ENCODE measurements around the gene ZNF526.

Gene ZNF526

DNA sequence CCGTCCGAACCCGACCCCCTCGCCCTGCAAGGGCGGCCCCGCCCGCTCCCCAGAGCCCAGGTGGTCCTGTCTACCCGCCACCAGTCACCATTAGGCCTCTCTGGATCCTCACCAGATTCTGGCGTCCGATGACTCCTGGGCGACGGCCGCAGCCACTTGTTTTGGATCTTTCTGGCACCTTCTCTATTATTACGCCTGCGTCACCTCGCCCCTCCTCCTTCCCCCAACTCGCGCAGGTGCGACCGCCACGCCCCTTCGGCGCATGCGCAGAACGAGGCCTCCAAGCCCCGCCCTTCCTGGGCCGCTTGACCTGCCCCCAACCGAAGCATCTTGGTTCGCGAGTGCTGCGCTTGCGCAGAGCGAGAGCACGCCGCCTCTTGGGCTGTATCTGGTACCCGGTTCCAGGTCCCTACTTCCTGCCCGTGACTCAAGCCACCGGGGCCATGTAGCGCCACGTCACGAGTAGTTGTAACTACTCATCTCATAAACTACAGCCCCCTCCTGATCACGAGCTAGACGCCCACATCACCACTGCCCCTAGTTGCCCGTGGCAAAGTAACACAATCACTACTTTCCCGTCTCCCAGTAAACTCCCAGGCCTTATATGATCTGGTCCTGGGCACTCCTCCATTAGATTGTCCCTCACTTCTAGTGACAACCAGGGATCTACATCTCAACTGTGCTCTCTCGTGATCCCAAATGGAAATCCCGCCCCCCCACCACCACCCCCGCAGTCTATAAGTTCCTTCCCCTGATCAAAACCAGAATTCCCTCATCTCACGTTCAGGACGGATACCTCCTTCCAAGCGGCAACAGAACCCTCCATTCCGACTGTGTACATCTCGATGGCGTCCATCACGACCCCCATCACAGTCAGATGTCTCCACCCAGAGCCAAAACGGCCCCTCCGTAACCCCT is 2.3 kb upstream of the ZNF526 start, which contains the start of gene DEDD2:
DEDD2 (minus strand) TSS at position 158 of the 918 bp plus-strand sequence. CDS start 670 bp downstream, outside the sequence.
- FAIRE-seq (peak; percentile 90), DNase-seq (ENCODE audit: insufficient read length, low spot score) (peak; percentile 97)

DNA sequence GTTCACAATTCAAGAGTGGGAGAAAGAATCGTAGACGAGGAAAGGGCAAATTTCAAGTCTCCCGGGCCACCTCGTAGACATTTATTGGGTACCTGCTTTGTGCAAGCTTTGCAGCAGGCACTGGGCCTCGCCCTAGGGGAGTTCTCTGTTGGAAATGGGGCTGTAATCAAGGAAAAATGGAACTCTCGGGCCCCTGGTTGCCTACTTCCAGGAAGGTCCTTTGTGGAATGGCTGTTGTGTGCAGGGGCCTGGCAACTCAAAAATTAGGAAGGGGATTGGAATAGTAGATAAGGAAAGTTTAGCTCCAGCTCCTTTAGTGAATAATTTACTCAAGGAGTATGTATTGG is 612 bp downstream of the ZNF526 start:
- DNase-seq (ENCODE audit: insufficient read length, low spot score) (no peak), FAIRE-seq (no peak)

DNA sequence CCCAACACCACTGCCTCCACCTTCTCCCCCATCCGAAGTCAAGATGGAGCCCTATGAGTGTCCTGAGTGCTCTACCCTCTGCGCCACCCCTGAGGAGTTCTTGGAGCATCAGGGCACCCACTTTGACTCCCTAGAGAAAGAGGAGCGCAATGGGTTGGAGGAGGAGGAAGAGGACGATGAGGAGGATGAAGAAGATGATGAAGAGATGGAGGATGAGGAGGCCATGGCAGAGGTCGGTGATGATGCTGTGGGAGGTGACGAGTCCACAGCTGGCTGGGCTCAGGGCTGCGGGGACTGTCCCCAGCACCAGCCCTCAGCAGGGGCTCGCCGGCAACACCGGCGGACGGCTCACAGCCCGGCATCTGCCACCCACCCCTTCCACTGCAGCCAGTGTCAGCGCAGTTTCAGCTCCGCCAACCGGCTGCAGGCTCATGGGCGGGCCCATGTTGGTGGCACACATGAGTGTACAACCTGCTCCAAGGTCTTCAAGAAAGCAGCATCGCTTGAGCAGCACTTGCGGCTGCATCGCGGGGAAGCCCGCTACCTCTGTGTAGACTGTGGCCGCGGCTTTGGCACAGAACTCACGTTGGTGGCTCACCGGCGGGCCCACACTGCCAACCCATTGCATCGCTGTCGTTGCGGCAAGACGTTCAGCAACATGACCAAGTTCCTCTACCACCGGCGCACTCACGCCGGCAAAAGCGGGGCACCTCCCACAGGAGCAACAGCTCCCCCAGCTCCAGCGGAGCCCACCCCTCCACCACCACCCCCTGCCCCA is 5.0 kb downstream of the ZNF526 start:
- no peak for FAIRE-seq
- no peak for DNase-seq (ENCODE audit: insufficient read length, low spot score)

DNA sequence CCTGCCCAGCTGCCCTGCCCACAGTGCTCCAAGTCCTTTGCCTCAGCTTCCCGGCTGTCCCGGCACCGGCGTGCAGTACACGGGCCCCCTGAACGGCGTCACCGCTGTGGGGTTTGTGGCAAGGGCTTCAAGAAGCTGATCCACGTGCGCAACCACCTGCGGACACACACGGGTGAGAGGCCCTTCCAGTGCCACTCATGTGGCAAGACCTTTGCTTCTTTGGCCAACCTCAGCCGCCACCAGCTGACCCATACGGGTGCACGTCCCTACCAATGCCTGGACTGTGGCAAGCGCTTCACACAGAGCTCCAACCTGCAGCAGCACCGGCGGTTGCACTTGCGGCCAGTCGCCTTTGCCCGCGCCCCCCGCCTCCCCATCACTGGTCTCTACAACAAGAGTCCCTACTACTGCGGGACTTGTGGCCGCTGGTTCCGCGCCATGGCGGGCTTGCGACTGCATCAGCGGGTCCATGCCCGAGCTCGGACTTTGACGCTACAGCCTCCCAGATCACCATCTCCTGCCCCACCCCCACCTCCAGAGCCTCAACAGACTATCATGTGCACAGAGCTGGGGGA is 5.7 kb downstream of the ZNF526 start:
- FAIRE-seq = no peak
- DNase-seq (ENCODE audit: insufficient read length, low spot score) = no peak

DNA sequence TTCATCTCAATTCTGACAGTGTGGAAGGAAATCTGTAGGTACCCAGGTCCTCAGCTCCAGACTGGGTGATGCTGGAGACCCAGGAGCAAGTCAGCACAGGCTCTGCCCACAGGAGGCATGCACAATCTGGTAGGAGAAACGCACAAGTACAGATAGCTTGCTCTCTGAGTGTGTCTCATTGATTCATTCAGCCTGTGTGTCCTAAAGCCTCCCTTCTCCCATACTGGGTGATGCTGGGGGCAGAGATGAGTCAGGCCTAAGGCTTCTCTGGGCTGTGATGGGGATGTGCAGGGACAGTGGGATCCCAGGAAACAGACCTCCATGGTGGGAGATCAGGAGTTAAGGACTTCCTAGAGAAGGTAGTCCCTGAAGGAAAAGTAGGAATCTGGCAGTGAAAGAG is 6.8 kb downstream of the ZNF526 start:
- FAIRE-seq (no peak), DNase-seq (ENCODE audit: insufficient read length, low spot score) (no peak)

DNA sequence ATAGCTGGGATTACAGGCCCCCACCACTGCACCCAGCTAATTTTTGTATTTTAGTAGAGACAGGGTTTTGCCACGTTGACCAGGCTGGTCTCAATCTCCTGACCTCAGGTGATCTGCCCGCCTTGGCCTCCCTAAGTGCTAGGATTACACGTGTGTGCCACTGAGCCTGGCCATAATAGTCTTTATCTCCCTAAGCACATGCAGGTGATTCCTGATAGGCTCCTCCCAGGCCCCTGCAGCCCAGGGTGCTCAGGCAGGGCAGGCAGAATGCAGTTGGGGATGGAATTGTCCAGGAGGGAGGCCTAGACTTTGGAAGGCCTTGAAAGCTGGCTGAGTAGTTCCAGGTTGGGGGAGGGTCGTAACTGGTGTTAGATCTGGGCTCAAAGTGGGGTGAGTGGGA is 8.5 kb downstream of the ZNF526 start:
- DNase-seq (ENCODE audit: insufficient read length, low spot score) (no peak), FAIRE-seq (no peak)

DNA sequence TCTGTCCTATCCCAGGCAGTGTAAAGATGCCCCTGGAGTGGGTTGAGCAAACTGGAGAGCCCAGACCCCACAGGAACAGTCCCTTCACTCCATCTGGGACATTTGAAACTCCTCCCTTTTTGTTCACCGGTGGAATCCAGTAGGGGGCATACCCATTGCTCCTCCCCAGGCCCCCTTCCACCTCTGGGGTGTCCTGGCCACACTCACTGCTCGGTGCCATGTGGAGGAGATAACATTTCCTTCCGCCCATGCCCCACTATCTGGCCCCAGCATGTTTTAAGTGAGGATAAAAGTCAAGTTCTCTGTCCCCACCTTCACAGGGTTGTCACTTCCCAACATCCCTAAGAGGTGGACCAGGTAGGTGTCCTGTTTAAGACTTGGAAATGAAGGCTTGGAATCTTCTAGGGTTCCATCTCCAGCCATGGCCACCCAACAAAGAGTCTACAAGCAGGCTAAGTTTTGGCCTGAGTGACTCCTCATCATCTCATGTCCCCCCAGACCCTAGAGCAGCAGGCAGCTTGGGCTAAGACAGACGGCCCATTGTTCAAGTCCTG is 9.3 kb downstream of the ZNF526 start:
- FAIRE-seq (no peak), DNase-seq (ENCODE audit: insufficient read length, low spot score) (no peak)

DNA sequence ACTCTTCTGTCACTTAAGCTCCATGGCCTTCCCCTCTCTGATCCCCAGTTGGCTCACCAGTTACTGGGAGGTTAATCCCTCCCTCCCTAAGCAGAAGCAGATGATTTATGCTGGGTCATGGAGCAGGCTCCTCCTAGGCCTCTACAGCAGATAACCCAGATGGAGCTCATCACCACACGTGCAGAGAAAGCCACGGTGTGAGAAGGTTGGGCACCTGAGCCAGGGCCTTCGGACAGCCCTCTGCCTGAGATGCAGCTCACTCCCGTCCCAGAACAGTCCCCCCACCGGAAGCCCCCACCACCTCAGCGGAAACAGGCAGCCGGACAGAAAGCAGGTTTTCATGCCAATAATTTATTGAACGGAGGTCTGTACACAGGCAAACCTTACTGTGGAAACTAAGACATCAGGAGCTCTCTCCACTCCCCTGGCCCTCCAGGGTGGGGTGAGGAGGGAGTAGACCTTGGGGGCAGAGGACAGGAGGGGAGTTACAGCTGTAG is 9.8 kb downstream of the ZNF526 start:
- no peak for FAIRE-seq
- DNase-seq (ENCODE audit: insufficient read length, low spot score) = no peak

DNA sequence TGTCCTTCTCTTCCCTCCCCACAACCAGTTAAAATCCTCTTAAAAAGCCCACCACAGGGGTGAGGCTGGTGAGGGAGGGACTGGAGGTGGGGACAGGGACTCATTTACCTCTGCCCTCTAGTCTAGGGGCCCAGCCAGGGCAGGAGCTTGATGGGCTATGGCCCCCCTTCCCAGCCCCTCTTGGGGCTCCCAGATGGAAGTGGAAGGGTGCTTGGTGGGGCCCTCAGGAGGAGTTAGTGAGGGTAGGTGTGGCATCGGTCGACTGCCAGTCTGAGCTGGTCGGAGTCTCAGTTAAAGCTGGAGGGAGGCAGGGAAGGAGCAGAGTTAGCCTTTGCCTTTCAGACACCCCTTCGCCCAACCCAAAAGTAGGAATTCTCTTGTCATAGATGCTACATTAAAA is 10.5 kb downstream of the ZNF526 start:
- no peak for FAIRE-seq

DNA sequence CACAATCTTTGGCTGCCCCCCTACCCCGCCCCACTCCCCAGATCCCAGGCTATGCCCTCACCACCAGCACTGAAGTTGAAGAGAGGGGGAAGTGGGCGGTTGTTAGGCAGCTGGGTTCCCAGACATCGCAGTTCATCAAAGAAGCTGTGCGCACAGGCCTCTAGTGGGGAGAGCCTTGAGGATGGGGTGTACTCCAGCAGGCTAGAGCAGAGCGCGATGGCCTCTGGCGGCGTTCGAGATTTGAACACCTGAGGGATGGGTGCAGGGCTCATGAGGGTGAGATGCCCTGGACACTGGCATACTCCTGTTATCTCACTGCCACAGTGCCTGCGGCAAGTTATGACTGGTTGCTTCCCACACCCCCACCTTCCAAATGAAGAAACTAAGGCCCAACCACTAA is 12.3 kb downstream of the ZNF526 start:
- no peak for FAIRE-seq
- DNase-seq (ENCODE audit: insufficient read length, low spot score) = no peak

More for the DNA sequence above, 10.5 kb downstream of the ZNF526 start:
- no peak for DNase-seq (ENCODE audit: insufficient read length, low spot score)

DNA sequence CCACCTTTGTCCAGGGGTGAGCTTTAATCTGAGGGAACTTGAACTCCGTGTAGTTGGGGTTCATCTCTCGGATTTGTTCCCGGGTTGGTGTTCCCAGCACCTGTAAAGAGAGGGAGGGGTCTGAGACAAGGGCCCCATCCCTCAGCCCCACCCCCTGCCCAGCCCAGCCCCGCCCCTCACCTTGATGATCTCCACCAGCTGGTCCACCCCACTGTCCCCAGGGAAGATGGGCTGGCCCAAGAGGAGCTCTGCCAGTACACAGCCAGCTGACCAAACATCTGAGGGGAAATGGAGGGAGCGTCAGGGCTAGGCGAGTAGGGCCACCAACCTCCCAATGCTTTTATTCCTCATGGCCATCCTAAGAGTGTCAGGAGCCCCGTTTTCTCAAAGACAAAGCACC is 13.0 kb downstream of the ZNF526 start:
- FAIRE-seq = no peak

DNA sequence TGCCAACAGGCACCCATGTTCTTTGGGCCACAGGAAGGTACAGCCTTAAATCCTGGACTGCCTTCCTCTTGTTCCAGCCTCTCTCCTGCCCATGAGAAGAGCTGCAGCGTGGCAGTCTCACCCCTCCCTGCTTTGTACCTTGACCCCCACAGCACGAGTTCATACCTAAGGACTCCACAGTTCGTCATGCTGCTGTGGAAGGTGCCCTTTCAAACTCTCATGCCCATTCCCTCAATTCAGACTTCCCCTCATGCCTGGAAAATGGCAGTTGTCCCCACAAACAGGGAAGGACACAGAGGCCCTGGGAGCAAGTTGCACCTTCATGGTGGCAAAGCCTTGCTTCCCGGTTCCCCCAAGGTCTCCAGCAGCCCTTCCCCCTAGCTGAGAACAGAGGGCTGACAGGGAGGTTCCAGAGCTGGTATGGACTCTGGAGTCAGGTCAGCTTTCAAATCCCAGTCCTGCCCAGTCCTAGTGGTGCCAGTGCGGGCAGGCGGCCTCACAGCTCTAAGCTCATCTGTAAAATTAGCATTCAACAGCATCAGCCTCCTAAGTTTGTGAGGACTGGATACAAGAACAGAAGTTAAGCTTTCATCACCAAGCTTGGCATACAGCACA is 13.7 kb downstream of the ZNF526 start:
- FAIRE-seq (no peak), DNase-seq (ENCODE audit: insufficient read length, low spot score) (no peak)

More for the DNA sequence above, 13.0 kb downstream of the ZNF526 start:
- DNase-seq (ENCODE audit: insufficient read length, low spot score) = no peak

DNA sequence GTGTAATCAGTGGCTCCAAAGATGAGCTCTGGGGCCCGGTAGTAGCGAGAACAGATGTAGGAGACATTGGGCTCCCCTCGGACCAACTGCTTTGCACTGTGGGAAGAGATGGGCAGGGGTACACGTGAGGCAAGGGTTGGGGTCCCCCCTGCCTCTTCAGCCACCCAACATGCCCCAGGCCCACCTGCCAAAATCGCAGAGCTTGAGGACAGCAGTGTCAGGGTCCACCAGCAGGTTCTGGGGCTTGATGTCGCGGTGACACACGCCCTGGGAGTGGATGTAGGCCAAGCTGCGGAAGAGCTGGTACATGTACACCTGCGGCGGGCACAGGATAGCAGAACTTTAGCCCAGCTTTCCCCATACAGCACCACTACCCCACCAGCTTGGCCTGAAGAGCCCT is 14.3 kb downstream of the ZNF526 start:
- DNase-seq (ENCODE audit: insufficient read length, low spot score) (no peak), FAIRE-seq (no peak)

DNA sequence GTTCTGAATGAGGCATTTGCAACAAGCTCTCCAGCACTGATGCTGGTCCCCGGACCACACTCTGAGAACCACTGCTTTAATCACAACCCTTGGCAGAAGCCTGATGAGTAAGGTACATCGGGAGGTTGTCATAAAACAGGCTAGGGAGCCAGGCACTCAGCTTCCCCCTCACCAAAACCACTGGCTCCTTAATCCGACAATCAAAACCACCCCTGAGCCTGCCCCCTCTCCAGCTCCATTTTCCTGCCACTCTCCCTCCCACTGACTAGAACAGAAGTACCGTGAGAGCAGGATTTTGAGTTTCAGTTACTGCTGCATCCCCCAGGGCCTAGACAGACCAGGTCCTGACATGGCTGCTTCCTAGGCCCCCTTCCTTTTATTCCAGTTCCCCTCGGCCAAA is 15.1 kb downstream of the ZNF526 start:
- FAIRE-seq (no peak), DNase-seq (ENCODE audit: insufficient read length, low spot score) (no peak)

DNA sequence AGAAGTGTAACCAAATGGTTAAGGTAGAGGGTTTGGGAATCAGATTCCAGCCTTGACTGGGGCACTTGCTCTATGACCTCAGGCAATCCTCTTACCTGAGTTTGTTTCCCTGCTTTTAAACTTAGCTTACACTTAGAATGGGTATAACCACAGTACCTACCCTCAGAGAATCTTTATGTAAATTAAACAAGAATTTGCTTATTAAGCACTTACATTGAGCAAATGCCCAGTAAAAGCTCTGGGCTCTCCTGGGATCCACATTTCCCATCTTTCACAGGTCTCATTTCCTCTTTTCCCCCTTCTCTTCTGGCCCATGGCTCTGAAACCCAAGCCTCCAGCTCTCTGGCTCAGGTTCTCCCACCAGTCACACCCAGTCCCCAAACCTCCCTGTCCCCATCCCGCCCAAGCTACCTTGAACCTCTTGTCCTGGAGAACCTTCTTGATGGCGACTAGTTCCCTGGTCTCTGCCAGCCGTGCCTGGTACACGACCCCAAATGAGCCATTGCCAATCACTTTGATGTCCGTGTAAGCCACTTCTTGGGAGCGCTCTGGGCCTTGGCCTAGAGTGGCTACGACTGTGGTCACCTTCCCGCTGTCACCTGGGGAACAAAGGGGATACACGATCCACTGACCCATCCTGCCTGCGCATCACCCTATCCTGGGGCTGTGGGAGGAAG is 19.6 kb downstream of the ZNF526 start:
- no peak for FAIRE-seq
- no peak for DNase-seq (ENCODE audit: insufficient read length, low spot score)

DNA sequence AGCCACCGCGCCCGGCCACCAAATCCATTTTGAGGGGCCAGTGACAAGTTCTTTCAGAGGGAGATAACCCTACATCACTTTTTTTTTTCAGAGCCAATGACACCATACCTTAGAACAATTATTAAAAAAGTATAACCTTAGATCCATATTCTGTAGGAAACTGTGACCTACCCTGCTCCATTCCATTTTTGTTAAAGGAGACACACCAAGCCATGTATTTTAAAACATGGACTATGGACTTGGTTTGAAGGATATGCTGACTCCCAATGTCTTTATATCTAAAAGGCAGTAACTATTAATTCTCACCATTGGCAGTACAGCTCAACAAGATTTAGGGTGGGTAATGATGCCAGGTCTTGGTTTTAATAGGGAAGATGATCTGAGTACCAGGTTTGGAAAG is 21.2 kb downstream of the ZNF526 start:
- FAIRE-seq (no peak), DNase-seq (ENCODE audit: insufficient read length, low spot score) (no peak)

DNA sequence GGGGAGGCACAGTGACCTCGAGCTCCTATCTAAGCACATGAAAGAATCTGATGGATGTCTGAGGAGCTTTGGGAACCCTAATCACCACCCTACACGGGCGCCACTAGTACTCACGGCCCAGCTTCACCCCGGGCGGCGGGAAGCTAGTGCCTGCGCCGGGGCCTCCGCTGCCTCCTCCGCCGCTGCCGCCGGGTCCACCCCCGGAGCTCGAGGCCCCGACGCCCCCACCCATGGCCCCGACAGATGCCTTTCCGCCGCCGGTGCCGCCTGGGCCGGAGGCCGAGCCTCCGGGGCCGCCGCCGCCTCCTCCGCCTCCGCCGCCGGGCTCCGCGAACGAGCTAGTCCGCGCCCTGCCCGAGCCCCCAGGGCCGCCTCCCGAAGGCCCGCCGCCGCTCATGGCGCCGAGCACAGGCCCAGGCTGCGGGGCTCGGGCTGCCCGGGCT is 22.0 kb downstream of the ZNF526 start:
- DNase-seq (ENCODE audit: insufficient read length, low spot score) = no peak
- FAIRE-seq = no peak

DNA sequence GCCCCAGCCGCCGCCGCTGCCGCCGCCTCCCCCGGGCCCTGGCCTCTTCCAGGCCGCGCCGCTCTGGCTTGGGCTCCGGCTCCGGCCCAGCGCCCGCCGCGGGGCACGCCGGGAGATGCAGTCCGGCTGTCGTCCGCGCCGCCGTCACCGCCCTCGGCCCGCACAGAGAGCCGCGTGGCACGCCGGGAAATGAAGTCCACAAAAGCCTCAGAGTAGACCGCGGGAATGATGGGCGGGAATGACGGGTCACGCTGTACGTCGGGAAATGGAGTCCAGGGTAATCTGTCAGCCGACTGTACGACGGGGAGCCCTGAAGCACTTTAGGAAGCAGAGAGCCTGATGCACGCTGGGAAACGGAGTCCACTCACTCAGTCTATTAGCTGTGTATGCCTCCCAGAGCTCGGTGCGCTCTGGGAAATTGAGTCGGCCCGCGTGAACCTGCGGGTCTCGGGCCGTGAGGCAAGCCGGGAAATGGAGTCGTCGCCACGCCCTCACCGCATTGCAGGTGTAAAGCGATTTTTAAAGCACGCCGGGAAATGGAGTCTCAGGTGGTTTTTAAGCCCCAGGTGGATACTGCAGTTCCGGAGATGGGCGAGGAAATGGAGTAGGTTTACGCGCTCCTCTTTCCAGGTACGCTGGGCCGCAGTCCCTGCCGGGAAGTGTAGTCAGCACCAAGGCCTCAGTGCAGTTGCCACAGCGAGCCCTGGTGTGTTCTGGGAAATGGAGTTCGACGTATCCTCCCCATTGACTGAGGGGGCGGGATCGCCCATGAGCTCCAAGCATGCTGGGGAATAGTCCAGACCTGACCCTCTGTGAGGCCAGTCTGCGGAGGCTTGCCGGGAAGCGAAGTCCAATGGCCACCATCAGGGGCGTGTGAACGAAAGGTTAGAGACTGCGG is 22.6 kb downstream of the ZNF526 start, which contains the start of gene GSK3A:
GSK3A (minus strand) TSS at position 91 of the 898 bp plus-strand sequence. CDS start 137 bp downstream, outside the sequence.
- DNase-seq (ENCODE audit: insufficient read length, low spot score) (peak; percentile 97), FAIRE-seq (peak; percentile 98)
